Fibroblast of mammary gland (primary cell): ENCODE results near the gene LRRC56.

Source experiments
- DNase-seq: peaks from one replicate; pipeline ENCODE4 v3.0.0-alpha.2; 2010; ENCODE audit warnings: low read depth
- H3K4me3 ChIP-seq: 2 replicates; pipeline ENCODE4 v1.5.1; 2011; ENCODE audit warnings: low read depth, mild to moderate bottlenecking, low read length, moderate library complexity; ENCODE audit not compliant: control insufficient read depth
- TF ChIP-seq, protein P1 (sequence below): conservative IDR thresholded peaks from 2 replicates; pipeline ENCODE4 v1.5.1; 2011; ENCODE audit warnings: low read depth, low read length, inconsistent platforms; ENCODE audit not compliant: control insufficient read depth, insufficient read depth

Gene LRRC56

DNA sequence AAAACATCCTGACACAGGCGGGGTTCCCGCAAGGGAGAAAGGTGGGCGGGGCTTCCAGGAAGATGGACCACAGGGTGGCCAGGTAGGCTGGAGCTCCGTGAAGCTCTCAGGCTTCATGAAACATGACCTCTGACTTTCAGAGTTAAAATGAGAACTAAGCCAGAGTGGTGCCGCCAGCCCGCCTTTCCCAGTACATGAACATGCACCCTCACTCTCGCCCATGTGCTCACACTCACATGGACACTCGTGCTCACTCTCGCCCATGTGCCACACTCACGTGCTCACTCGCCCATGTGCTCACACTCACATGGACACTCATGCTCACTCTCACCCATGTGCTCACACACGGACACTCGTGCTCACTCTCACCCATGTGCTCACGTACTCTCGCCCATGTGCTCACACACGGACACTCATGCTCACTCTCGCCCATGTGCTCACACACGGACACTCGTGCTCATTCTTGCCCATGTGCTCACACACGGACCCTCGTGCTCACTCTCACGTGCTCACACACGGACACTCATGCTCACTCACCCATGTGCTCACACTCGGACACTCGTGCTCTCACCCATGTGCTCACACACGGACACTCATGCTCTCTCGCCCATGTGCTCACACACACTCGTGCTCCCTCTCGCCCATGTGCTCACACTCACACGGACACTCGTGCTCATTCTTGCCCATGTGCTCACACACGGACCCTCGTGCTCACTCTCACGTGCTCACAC is 40.3 kb upstream of the LRRC56 start:
- no peak overlapping the region for H3K4me3 ChIP-seq

DNA sequence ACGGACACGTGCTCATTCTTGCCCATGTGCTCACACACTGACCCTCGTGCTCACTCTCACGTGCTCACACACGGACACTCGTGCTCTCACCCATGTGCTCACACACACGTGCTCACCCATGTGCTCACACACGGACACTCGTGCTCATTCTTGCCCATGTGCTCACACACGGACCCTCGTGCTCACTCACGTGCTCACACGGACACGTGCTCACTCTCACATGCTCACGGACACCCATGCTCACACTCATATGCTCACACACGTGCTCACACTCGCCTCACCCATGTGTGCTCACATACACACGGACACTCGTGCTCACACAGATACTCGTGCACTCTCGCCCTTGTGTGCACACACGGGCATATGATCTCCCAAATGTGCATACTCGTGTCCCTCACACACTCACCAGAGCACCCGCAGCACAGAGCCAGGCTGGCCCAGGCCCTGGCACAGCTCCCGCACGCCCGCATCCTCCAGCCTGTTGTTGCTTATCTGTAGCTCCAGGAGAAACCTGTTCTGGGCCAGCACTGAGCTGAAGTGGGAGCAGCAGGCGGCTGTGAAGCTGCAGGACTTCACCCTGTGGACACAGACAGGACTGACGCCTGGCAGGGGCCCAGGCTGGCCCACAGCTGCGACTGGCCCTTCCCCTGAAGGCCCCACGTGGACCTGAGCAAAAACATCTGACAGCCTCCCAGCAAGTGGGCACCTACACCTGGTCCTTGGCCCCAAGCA is 39.6 kb upstream of the LRRC56 start:
- DNase-seq: no peak
- TF ChIP-seq, protein P1, sequence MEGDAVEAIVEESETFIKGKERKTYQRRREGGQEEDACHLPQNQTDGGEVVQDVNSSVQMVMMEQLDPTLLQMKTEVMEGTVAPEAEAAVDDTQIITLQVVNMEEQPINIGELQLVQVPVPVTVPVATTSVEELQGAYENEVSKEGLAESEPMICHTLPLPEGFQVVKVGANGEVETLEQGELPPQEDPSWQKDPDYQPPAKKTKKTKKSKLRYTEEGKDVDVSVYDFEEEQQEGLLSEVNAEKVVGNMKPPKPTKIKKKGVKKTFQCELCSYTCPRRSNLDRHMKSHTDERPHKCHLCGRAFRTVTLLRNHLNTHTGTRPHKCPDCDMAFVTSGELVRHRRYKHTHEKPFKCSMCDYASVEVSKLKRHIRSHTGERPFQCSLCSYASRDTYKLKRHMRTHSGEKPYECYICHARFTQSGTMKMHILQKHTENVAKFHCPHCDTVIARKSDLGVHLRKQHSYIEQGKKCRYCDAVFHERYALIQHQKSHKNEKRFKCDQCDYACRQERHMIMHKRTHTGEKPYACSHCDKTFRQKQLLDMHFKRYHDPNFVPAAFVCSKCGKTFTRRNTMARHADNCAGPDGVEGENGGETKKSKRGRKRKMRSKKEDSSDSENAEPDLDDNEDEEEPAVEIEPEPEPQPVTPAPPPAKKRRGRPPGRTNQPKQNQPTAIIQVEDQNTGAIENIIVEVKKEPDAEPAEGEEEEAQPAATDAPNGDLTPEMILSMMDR: no peak
- no peak overlapping the region for H3K4me3 ChIP-seq

More for the DNA sequence above, 40.3 kb upstream of the LRRC56 start:
- TF ChIP-seq, protein P1: no peak
- DNase-seq: no peak

DNA sequence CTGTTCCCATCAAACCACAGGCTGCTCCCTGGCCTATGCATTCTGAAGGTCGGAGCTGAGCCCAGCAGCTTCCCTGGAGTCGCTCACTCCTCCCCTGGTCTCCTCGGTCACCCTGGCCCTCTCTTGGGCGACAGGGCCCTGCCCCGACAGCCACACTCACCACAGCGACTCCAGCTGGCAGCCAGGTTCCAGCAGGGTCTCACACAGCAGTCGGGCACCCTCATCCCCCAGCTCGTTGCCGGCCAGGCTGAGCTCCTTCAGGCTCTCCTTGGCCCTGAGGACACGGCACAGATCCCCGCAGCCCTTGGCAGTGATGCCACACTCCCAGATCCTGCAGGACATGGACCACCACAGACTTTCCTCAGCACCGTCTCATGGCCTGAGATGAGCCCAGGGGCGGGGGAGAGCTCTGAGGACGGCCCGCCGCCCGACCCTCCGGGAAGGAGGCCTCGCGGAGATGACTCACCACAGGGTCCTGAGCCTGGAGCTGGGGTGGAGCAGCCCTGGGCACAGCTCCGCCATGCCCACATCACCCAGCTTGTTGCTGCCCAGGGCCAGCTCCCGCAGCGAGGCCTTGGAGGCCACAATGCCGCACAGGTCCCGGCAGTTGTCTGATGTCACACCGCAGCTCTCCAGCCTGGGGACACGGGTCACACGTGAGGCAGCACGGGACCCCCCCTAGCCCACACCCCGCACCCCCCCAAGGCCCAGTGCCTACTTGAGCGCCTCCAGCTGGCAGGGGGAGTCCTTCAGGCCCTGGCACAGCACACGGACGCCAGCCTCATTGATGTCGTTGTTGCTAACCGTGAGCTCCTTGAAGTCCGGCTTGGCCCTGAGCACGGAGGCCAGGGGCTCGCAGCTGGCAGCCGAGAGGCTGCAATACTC is 38.8 kb upstream of the LRRC56 start:
- no peak for DNase-seq
- TF ChIP-seq, protein P1: no peak
- no peak overlapping the region for H3K4me3 ChIP-seq

DNA sequence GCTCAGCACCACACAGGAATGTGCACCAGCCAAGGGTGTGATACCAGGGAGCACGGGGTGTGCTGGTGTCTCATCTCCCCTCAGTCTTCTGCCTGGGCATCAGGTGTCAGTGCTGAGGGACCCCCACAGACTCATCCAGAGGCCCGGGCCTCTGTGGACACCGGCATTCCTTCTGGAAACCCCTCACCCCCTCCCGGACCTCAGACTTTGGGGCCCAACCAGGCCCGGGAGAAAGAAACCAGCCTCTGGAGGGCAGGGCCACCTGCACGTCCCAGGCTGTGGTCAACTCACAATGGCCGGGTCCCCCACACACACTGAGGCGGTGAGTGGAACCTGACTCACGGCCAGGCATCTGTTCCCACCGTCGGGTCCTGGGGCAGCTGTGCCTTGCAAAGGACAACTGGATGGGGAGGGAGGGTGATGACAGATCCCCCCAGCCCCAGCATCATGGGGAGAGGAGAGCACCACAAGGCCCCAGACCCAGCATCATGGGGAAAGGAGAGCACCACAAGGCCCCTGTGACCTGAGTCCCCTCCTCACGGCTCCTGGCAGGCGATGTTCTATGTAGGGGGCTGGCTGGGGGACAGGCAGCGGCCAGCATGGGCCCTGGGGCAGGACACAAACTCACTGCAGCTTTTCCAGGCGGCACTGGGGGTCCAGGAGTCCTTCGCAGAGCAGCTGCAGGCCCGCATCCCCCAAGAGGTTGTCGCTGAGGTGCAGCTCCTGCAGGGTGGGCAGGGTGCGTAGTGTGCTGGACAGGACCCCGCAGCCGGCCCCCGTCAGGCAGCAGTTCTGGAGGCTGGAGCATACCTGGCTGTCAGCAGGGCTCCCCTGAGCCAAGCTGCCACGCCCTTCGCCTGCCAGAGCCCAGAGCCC is 37.9 kb upstream of the LRRC56 start:
- TF ChIP-seq, protein P1: no peak
- no peak for DNase-seq
- no peak overlapping the region for H3K4me3 ChIP-seq

DNA sequence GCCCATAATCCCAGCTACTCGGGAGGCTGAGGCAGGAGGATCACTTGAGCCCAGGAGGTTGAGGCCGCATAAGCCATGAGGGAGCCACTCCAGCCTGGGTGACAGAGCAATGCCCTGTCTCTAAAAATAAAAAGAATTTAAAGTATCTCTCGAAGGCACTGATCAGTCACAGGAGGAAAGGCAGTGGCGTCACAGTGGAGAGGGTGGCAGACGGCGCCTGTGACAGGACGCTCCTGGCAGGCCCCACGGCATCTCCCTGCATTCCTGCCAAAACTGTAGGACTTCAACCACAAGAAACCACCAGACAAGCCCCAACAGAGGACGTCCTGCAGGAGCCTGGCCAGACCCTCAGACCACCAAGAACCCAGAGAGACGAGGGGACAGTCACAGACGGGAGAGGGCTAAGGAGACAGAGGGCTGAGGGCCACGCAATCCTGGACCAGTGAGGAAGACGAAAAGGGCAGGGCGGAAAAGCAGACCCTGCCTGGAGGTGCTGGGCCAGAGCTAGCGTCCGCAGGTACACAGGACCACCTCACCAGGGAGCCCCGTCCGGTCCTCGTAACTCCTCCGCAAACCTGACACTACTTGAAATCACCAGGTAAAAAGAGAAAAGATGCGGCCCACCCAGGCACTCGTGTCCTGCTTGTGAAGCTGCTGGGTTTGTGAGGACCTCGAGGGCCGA is 36.2 kb upstream of the LRRC56 start:
- TF ChIP-seq, protein P1: no peak
- no peak overlapping the region for H3K4me3 ChIP-seq
- DNase-seq: no peak
